ENCODE results near the gene C19orf73.

C19orf73 gene, protein sequence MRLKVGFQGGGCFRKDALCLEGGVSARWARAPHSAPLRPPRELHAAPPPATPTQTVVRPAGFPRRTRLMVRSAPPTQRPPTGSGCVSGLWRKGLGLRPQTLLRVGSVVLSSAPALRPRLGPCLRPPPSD

GRCh38 chr19:49118565-49119410, at the start of gene C19orf73:
Gene C19orf73, minus strand, starts transcription at chr19:49119143. Its CDS starts 121 bp downstream, at chr19:49119022.
- peak; percentile 97 for DNase-seq

GRCh38 chr19:49168421-49168820, 49.5 kb upstream of the C19orf73 start:
- DNase-seq: no peak

- DNase-seq: no peak
These were observed 49.0 kb upstream of the C19orf73 start for GRCh38 chr19:49167857-49168409.

DNA sequence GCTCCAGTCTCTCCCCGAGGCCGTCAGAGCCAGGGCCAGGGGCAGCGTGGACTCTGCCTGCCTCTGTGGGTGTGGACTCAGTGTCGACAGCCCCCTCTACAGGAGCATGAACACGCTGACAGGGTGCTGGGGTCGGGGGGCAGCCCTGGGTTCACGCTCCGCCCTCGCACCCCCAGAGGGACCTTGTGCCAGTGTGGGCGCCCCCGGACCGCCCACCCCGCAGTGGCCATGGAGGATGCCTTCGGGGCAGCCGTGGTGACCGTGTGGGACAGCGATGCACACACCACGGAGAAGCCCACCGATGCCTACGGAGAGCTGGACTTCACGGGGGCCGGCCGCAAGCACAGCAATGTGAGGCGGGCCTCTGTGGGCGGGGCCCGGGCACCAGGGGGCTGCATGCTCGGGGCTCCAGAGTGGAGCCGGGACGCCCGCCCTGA, 46.9 kb upstream of the C19orf73 start:
- DNase-seq: no peak

DNA sequence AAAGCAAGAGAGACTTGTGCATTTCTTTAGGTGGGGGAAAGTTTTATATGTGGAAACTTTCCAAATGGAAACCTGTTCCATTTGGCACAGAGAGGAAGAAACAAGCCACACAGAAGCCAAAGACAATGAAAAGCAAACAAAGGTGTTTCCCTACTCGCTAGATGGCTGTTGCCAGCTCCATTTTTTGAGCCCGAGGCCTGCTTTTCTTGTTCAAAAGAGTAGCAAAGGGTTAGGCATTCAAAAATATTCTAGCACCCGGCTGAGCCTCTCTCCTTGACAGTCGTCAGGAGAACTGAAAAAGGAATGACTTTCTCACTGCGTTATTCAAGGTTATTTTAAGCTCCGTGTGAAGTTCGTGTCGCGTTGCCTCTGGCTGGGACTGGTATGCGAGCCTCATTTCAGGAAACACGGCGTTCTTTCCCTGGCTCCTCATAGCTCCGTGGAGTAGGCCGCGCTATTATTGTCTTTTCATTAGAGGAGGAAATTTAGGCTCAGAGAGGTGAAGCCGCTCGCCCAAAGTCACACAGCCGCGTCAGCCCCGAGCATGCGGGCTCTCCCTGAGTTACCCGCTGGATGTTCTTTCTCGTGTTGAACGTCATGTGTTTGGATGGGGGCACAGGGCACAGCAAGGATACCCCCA, 46.3 kb upstream of the C19orf73 start:
- DNase-seq: no peak

DNA sequence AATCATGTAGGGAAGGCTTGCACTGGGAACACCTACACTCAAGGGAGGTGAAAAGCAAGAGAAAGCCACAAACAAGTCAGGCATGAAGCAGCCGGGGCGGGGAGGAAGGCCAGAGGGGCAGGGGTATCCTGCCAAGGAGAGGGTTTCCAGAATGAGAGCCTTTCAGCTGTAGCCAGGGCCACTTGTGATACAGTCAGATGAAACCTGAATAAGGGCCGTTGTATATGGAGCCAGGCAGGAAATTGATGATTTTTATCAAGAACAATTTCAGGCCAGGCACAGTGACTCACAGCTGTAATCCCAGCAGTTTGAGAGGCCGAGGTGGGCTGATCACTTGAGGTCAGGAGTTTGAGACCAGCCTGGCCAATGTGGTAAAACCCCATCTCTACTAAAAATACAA, 43.0 kb upstream of the C19orf73 start:
- DNase-seq: no peak

DNA sequence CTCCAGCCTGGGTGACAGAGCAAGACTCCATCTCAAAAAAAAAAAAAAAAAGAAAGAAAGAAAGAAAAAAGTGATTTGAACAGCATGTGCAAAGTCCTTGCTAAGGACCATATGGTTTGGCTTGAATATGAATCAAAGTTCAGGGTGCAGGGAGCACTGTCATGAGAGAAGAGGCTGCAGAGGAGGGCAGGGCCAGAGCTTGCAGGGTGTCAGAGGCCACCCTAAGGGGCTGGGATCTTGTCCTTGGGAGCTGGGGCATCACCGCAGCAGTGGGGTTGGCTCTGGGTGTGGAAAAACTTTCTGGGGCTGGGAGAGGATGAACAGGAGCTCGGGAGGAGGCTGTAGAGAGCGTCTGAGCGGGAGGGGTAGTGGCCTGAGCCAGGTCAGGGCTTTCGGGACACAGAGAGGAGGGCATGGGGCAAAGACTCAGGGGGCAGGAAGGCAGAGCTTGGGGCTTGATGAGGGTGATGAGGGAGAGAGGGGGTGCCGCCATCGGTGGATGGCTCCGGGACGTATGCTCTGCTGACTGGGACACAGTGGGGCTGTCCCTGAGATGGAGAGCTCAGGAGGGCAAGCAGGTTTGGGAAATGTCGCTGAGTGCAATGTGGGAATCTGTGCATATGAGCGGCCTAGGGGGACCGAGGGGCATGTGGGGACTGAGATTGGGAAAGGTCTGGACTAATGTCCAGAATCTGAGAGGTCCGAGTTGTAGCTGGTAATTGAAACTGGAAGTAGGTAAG, 41.7 kb upstream of the C19orf73 start:
- no peak for DNase-seq

DNA sequence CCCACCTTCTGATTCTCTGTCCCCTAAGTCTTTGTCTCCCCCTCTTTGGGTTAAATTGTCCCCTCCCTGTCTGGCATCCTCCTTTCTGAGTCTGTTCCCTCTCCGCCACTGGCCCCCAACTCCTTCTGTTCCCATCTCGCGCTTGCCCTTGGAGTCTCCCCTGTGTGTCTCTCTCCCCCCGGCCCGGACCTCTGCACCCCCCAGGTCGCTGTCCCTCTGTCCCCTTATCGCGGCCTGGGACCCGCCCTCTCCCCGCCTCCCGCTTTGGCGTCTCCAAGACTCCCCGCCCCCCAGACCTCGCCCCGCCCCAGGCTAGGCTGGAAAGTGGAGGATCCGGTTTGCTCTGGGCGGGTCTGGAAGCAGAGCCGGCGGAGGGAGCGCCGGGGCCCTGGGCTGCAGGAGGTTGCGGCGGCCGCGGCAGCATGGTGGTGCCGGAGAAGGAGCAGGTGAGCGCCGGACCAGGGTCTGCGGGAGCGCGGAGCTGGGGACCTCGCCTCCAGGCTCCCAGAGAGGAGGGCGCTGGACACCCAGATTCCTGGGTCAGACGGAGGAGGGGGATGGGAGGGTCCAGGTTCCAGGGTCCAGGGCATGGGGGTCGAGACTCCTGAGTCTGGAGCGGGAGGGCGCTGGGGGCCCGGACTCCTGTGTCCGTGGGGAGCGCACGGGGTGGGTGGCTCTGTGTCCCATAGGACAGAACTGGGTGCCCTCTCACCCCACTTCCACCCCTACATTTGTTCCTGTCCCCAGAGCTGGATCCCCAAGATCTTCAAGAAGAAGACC, 38.7 kb upstream of the C19orf73 start, which contains the start of gene TRPM4:
Gene TRPM4, plus strand, starts transcription at position 348 of the 780 bp plus-strand sequence. Its CDS starts 75 bp downstream, at position 423.
- peak; percentile 46 for DNase-seq

- DNase-seq: no peak
These were observed 36.9 kb upstream of the C19orf73 start for GRCh38 chr19:49155820-49156346.

DNA sequence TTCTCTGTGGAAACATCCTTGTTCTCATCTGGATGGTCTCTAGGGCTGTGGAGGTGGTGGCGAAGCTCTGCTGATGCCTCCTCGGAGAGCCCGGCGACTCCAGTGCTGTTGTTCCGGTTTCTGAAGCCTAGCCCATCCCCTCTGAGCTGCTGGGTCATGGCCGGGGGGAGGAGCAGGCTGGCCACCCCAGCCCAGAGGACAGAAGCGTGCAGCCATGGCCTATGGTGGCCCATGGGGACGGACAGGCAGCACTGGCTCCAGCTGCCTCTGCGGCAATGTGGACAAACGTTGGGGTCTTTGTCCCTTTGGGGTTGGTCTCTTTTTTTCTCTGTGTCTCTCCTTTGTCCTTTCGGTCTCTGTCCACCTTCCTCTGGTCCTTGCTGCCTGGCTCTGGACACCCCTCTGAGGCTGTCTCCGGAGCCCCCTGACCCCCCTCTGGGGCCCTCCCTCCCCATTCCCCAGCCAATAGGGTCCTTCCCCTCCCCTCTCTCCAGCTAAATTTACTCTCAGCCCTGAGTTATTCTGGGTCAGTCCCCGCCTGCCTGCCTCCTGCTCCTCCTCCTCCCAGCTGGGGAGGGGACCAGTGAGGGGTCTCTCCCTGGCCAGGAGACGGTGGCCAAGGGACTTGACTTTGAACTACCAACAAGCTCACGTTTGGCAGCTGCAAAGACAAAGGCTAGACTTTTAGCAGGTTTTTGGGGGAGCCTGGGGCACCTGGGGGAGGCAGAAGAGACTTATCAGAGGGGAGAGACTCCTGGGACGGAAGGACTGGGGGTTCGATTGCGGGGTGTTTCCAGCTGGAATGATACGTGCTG, 36.3 kb upstream of the C19orf73 start, which contains the start of gene HRC:
Gene HRC, minus strand, starts transcription at position 392 of the 815 bp plus-strand sequence. Its CDS starts 159 bp downstream, at position 233.
- DNase-seq: no peak

DNA sequence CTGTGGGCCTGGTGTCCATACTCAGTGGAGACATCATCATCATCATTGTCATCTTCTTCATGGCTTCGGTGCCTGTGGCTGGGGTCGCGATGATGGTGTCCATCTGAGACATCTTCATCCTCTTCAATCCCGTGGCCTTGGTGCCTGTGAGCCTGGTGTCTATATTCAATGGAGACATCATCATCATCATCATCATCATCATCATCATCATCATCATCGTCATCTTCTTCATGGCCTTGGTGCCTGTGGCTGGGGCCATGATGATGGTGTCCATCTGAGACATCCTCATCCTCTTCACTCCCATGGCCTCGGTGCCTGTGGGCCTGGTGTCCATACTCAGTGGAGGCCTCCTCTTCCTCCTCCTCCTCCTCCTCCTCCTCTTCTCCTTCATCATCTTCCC, 35.3 kb upstream of the C19orf73 start:
- no peak for DNase-seq

- no peak for DNase-seq
These were observed 34.3 kb upstream of the C19orf73 start for GRCh38 chr19:49153167-49153809.

GRCh38 chr19:49152119-49152550, 33.2 kb upstream of the C19orf73 start:
- DNase-seq: no peak

DNA sequence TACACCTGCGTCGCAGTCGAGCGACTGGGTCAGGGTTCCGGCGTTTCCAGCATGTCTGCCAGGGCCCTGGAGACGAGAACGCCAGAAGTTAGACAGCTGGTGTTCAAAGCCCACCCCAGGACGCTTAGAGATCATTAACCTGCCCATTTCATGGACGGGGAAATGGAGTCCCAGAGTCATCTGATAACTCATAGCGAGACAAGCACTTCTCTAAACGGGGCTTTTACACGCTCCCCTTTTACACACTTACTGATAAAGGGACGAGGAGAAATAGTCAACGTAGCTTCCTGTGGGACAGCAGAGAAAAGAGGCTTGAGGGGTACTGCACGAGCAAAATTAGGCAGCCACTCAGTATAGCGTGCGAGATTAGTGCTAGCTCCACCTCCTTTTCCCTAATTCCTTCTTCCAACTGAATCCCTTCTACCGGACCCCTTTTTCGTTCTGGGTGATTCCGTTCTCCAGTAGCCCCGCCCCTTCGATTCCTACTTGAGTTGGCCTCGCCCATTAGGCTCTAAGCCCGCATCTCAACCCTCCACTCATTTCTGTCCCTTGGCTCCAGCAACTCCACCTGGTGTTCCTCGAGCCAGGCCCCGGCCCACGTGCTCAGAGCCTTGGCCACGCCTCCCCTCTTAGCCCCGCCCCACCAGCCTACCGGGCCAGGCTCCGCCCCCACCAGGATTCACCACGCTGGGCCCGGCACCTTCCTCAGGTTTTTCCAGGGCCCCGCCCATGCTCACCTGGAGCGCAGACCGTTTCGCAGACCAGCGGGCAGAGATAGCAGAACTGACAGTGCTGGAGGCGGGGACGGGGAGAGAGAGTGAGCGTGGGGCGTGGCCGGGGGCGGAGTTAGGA, 32.5 kb upstream of the C19orf73 start:
- DNase-seq: peak; percentile 23

DNA sequence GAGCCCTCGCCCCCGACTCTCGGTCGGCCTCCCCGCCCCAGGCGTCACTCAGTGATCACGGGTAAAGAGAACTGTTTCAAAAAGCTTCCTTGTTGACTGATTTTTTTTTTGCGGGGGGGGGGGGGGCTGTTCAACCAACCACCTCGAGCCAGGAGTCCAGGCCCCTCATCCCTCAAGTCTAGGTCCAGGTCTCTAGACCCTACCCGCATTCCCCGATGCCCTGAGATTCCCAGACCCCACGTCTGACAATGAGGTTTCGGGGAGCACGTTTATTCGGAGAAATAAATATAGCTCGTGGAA, 32.0 kb upstream of the C19orf73 start:
- DNase-seq: no peak

GRCh38 chr19:49150106-49150943, 31.4 kb upstream of the C19orf73 start:
- DNase-seq: peak; percentile 71

DNA sequence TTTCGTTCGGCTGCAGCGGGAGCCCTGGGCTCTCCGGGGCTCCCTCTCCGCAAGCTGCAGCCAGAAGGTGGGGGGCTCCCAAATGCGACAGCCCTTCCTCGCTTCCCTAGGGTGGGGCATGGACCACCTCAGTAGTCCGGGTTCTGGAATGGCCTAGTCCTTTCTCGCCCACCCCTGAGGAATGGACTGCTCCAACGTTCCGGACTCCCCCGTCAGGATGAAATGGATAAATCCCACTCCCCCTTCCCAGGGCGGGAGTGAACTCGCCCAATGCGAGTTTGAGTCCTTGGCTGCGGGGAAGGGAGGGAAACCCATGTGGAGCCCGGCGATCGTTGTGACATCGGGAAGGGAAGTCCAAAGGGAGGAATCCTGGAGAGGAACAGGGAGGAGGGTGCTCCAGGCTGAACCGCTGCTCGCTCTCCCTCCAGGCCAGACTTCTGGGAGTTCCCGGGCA, 30.7 kb upstream of the C19orf73 start:
- DNase-seq: no peak

Data from CD4-positive, alpha-beta T cell treated with Interleukin-6 for 4 hours (primary cell).